ENCODE data around the gene THAP4. TPM values are rescaled to one million over a fixed set of nuclear protein-coding genes. Genes with fewer than 3 reads are reported as not detected.

Gene THAP4
- total and polyA plus RNA-seq, 2 of the 13 experiments (the other 11 are each of a cell fraction or from before 2014, with no cell fraction given), result 59.7 to 75.7 TPM

DNA sequence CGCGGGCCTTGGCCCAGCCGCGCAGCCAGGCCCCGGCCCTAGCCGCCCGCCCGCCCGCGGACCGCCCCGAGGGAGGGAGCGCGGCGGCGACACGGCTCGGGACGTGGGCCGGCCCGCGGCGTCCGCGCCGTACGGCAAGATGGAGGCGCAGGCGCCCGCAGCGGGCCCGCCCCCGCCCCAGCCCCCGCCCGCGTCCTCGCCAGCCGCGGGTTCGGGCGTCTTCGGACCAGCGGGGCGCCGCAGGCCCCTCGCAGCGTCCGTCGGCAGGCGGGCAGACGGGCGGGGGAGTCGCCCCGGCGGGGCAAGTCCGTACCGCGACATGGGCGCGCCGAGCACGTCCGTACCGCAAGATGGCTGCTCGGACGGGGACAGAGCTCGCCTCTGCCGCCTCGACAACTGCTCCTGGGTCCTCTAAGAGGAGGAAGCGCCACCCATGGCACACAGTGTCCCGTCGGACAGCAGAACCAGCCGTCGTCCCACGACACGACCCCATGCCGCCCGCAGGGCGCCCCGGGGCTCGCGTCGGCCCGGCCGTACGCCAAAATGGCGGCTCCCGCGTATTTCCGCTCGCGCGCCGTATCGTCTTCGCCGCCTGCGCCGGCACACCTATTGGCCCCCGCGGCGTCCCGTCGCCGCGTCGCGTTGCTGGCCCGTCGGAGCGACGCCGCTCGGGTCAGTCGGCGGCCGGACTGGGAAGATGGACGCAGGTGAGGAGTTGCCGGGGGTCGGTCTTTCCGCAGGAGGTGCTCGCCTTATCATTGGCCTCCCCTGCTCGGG, at the start of gene THAP4, which contains the start of gene ATG4B (continued):
- TF ChIP-seq ZFP36L1 (CRISPR knock-in tag; IDR thresholded peaks at IDR 0.05), result no peak; the same call in 1 of the 2 replicates
- TF ChIP-seq HMGA1 (CRISPR knock-in tag; conservative IDR thresholded peaks at IDR 0.05), result no peak
- TF ChIP-seq ZNF225 (CRISPR knock-in tag; IDR thresholded peaks at IDR 0.05), result peak; percentile 64; the same call in 1 of the 2 replicates
- TF ChIP-seq TOPORS (CRISPR knock-in tag; IDR thresholded peaks at IDR 0.05), result peak; percentile 36; the same call in 1 of the 2 replicates
- TF ChIP-seq, protein P1, sequence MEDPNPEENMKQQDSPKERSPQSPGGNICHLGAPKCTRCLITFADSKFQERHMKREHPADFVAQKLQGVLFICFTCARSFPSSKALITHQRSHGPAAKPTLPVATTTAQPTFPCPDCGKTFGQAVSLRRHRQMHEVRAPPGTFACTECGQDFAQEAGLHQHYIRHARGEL (CRISPR knock-in tag; IDR thresholded peaks at IDR 0.05), result no peak
- no peak for TF ChIP-seq ZMYM2 (CRISPR knock-in tag; IDR thresholded peaks at IDR 0.05)
- TF ChIP-seq TCF12 (IDR thresholded peaks at IDR 0.05), result no peak
- no peak for TF ChIP-seq TCF12 (CRISPR knock-in tag; IDR thresholded peaks at IDR 0.05)
- TF ChIP-seq, protein P2, sequence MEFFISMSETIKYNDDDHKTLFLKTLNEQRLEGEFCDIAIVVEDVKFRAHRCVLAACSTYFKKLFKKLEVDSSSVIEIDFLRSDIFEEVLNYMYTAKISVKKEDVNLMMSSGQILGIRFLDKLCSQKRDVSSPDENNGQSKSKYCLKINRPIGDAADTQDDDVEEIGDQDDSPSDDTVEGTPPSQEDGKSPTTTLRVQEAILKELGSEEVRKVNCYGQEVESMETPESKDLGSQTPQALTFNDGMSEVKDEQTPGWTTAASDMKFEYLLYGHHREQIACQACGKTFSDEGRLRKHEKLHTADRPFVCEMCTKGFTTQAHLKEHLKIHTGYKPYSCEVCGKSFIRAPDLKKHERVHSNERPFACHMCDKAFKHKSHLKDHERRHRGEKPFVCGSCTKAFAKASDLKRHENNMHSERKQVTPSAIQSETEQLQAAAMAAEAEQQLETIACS (CRISPR knock-in tag; IDR thresholded peaks at IDR 0.05), result peak; percentile 81
- TF ChIP-seq, protein P3, sequence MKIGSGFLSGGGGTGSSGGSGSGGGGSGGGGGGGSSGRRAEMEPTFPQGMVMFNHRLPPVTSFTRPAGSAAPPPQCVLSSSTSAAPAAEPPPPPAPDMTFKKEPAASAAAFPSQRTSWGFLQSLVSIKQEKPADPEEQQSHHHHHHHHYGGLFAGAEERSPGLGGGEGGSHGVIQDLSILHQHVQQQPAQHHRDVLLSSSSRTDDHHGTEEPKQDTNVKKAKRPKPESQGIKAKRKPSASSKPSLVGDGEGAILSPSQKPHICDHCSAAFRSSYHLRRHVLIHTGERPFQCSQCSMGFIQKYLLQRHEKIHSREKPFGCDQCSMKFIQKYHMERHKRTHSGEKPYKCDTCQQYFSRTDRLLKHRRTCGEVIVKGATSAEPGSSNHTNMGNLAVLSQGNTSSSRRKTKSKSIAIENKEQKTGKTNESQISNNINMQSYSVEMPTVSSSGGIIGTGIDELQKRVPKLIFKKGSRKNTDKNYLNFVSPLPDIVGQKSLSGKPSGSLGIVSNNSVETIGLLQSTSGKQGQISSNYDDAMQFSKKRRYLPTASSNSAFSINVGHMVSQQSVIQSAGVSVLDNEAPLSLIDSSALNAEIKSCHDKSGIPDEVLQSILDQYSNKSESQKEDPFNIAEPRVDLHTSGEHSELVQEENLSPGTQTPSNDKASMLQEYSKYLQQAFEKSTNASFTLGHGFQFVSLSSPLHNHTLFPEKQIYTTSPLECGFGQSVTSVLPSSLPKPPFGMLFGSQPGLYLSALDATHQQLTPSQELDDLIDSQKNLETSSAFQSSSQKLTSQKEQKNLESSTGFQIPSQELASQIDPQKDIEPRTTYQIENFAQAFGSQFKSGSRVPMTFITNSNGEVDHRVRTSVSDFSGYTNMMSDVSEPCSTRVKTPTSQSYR (CRISPR knock-in tag; IDR thresholded peaks at IDR 0.05; ENCODE audit: borderline replicate concordance), result peak; percentile 70; the same call in 1 of the 2 replicates
- TF ChIP-seq, protein P4, sequence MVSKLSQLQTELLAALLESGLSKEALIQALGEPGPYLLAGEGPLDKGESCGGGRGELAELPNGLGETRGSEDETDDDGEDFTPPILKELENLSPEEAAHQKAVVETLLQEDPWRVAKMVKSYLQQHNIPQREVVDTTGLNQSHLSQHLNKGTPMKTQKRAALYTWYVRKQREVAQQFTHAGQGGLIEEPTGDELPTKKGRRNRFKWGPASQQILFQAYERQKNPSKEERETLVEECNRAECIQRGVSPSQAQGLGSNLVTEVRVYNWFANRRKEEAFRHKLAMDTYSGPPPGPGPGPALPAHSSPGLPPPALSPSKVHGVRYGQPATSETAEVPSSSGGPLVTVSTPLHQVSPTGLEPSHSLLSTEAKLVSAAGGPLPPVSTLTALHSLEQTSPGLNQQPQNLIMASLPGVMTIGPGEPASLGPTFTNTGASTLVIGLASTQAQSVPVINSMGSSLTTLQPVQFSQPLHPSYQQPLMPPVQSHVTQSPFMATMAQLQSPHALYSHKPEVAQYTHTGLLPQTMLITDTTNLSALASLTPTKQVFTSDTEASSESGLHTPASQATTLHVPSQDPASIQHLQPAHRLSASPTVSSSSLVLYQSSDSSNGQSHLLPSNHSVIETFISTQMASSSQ (IDR thresholded peaks at IDR 0.05; ENCODE audit: low read depth), result no peak
- TF ChIP-seq, protein P4 (CRISPR knock-in tag; IDR thresholded peaks at IDR 0.05; ENCODE audit: borderline replicate concordance), result peak; percentile 58; the same call in 1 of the 2 replicates
- TF ChIP-seq PCBP1 (IDR thresholded peaks at IDR 0.05; ENCODE audit: borderline replicate concordance, low read depth, low read length), result no peak
- TF ChIP-seq POLR2G (IDR thresholded peaks at IDR 0.05; ENCODE audit: low read depth, low read length), result peak; percentile 91
- peak; percentile 85; the same call in 1 of the 2 replicates for TF ChIP-seq FOXC1 (CRISPR knock-in tag; IDR thresholded peaks at IDR 0.05; ENCODE audit: borderline replicate concordance)
- peak; percentile 81 for TF ChIP-seq TEAD3 (CRISPR knock-in tag; optimal IDR thresholded peaks at IDR 0.05; ENCODE audit: borderline replicate concordance)
- TF ChIP-seq RAD51 (IDR thresholded peaks at IDR 0.05; ENCODE audit: borderline replicate concordance), result no peak
- TF ChIP-seq, protein P5, sequence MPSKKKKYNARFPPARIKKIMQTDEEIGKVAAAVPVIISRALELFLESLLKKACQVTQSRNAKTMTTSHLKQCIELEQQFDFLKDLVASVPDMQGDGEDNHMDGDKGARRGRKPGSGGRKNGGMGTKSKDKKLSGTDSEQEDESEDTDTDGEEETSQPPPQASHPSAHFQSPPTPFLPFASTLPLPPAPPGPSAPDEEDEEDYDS (CRISPR knock-in tag; IDR thresholded peaks at IDR 0.05), result peak; percentile 64; the same call in 1 of the 2 replicates
- peak; percentile 96 for TF ChIP-seq ZFP82 (CRISPR knock-in tag; IDR thresholded peaks at IDR 0.05; ENCODE audit: borderline replicate concordance)
- no peak for TF ChIP-seq ZBTB21 (CRISPR knock-in tag; IDR thresholded peaks at IDR 0.05)
- TF ChIP-seq THAP11 (CRISPR knock-in tag; IDR thresholded peaks at IDR 0.05), result peak; percentile 95
